ENCODE data around the gene UGT2B15.
"Not testable (repeated sequence)": the region's sequence is repeated elsewhere in the genome, so short reads cannot be mapped to it uniquely, and the experiment has no call there.

UGT2B15 gene

DNA sequence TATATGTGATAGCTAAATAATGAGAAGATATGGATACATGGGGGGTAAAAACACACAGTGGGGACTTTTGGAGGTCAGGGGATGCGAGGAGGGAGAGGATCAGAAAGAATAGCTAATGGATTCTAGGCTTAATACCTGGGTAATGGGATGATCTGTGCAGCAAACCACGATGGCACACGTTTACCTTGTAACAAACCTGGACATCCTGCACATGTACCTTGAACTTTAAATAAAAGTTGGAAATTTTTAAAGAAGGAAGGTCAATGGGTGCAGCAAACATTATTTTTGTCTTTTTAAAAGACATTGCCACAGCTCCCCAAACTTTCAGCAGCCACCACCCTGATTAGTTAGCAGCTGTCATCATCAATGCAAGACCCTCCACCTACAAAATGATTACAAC is 29.7 kb upstream of the UGT2B15 start:
- in situ Hi-C loops (cut with HindIII; ENCODE audit: low sequenced_read_pairs) = no loop called here
- TF ChIP-seq, protein P1, sequence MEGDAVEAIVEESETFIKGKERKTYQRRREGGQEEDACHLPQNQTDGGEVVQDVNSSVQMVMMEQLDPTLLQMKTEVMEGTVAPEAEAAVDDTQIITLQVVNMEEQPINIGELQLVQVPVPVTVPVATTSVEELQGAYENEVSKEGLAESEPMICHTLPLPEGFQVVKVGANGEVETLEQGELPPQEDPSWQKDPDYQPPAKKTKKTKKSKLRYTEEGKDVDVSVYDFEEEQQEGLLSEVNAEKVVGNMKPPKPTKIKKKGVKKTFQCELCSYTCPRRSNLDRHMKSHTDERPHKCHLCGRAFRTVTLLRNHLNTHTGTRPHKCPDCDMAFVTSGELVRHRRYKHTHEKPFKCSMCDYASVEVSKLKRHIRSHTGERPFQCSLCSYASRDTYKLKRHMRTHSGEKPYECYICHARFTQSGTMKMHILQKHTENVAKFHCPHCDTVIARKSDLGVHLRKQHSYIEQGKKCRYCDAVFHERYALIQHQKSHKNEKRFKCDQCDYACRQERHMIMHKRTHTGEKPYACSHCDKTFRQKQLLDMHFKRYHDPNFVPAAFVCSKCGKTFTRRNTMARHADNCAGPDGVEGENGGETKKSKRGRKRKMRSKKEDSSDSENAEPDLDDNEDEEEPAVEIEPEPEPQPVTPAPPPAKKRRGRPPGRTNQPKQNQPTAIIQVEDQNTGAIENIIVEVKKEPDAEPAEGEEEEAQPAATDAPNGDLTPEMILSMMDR (IDR thresholded peaks at IDR 0.05; ENCODE audit: low read depth, low read length) = no peak

DNA sequence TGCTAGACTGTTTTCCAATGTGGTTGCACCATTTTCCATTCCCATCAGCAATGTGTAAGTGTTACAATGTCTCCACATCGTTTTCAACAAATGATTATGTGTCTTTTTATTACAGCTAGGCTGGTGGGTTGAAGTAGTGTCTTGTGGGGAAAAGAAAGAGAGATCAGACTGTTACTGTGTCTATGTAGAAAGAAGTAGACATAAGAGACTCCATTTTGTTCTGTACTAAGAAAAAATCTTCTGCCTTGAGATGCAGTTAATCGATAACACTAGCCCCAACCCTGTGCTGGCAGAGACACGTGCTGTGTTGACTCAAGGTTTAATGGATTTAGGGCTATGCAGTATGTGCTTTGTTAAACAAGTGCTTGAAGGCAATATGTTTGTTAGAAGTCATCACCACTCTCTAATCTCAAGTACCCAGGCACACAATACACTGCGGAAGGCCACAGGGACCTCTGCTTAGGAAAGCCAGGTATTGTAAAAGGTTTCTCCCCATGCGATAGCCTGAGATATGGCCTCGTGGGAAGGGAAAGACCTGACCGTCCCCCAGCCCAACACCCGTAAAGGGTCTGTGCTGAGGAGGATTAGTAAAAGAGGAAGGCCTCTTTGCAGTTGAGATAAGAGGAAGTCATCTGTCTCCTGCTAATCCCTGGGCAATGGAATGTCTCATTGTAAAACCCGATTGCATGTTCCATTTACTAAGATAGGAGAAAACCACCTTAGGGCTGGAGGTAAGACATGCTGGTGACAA is 23.0 kb upstream of the UGT2B15 start:
- in situ Hi-C loops (cut with HindIII; ENCODE audit: low sequenced_read_pairs) = no loop called here
- no peak overlapping the region for H3K4me3 ChIP-seq (ENCODE audit: low read depth, low read length)
- no peak for DNase-seq (ENCODE audit: low read depth, low spot score)
- TF ChIP-seq, protein P1 (IDR thresholded peaks at IDR 0.05; ENCODE audit: low read depth, low read length) = no peak

More for the DNA sequence above, 29.7 kb upstream of the UGT2B15 start:
- H3K4me3 ChIP-seq (ENCODE audit: low read depth, low read length) = no peak overlapping the region
- no peak for DNase-seq (ENCODE audit: low read depth, low spot score)

DNA sequence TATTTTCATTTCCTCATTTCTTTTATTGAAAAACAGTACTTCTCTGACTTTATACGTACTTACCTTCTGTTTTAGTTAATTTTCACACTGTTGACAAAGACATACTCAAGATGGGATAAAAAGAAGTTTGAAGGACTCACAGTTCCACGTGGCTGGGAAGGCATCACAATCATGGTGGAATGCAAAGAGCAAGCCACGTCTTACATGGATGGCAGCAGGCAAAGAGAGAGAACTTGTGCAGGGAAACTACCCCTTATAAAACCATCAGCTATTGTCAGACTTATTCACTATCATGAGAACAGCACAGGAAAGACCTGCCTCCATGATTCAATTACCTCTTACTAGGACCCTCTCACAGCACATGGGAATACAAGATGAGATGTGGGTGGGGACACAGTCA is 20.7 kb upstream of the UGT2B15 start:
- TF ChIP-seq, protein P1 (IDR thresholded peaks at IDR 0.05; ENCODE audit: low read depth, low read length) = no peak
- no peak for DNase-seq (ENCODE audit: low read depth, low spot score)
- in situ Hi-C loops (cut with HindIII; ENCODE audit: low sequenced_read_pairs) = no loop called here
- no peak overlapping the region for H3K4me3 ChIP-seq (ENCODE audit: low read depth, low read length)

DNA sequence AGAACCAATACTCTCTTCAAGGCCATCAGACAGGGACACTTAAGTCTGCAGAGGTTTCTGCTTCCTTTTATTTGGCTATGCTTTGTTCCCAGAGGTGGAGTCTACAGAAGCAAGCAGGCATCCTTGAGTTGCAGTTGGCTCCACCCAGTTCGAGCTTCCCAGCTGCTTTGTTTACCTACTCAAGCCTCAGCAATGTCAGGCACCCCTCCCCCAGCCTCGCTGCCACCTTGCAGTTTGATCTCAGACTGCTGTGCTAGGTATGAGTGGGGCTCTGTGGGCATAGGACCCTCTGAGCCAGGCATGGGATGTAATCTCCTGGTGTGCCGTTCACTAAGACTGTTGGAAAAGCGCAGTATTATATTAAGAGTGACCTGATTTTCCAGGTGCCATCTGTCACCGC is 12.6 kb upstream of the UGT2B15 start:
- no peak for DNase-seq (ENCODE audit: low read depth, low spot score)
- TF ChIP-seq, protein P1 (IDR thresholded peaks at IDR 0.05; ENCODE audit: low read depth, low read length) = no peak
- in situ Hi-C loops (cut with HindIII; ENCODE audit: low sequenced_read_pairs) = no loop called here
- no peak overlapping the region for H3K4me3 ChIP-seq (ENCODE audit: low read depth, low read length)

DNA sequence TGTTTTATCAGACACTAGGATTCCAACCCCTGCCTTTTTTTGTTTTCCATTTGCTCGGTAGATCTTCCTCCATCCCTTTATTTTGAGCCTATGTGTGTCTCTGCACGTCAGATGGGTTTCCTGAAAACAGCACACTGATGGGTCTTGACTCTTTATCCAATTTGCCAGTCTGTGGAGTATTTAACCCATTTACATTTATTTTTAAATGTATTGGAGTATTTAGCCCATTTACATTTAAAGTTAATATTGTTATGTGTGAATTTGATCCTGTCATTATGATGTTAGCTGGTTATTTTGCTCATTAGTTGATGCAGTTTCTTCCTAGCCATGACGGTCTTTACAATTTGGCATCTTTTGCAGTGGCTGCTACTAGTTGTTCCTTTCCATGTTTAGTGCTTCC is 10.8 kb upstream of the UGT2B15 start:
- in situ Hi-C loops (cut with HindIII; ENCODE audit: low sequenced_read_pairs); DNase-seq (ENCODE audit: low read depth, low spot score); H3K4me3 ChIP-seq (ENCODE audit: low read depth, low read length): not testable (repeated sequence)

DNA sequence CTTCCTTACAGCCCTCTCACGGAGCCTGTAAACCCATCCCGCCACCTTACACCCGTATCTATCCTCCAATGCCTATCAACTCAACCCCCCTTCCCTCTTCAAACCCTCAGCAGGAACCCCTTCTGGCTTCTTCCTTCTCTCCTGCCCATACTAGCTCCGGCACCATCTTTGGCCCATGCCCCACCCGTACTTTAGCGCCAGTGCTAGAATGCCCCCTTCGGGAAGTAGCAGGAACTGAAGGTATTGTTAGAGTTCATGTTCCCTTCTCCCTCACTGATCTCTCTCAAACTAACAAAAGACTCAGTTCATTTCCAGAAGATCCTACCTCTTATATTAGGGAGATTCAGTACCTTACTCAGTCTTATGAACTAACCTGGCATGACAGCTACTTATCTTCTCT is 2.7 kb upstream of the UGT2B15 start:
- H3K4me3 ChIP-seq (ENCODE audit: low read depth, low read length) = no peak overlapping the region
- in situ Hi-C loops (cut with HindIII; ENCODE audit: low sequenced_read_pairs) = no loop called here
- no peak for DNase-seq (ENCODE audit: low read depth, low spot score)
- TF ChIP-seq, protein P1 (IDR thresholded peaks at IDR 0.05; ENCODE audit: low read depth, low read length) = no peak

DNA sequence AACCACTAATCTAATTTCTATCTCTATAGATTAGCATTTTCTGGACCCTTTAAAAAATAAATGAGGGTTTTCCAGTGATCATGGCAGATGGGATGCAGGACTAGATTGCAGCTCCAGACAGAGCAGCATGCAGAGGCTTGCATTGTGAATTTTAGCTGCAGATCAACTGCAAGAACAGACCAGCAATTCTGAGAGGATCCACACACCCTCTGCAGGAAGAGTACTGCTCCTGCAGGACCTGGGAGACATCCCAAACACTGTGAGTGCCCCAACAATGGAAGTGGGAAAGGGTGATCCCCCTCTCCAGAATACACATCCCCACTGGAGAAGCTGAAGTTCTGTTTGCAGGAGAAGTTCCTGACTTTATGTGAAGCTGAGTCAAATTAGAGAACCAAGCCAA is 765 bp upstream of the UGT2B15 start:
- DNase-seq (ENCODE audit: low read depth, low spot score); H3K4me3 ChIP-seq (ENCODE audit: low read depth, low read length); in situ Hi-C loops (cut with HindIII; ENCODE audit: low sequenced_read_pairs): not testable (repeated sequence)

DNA sequence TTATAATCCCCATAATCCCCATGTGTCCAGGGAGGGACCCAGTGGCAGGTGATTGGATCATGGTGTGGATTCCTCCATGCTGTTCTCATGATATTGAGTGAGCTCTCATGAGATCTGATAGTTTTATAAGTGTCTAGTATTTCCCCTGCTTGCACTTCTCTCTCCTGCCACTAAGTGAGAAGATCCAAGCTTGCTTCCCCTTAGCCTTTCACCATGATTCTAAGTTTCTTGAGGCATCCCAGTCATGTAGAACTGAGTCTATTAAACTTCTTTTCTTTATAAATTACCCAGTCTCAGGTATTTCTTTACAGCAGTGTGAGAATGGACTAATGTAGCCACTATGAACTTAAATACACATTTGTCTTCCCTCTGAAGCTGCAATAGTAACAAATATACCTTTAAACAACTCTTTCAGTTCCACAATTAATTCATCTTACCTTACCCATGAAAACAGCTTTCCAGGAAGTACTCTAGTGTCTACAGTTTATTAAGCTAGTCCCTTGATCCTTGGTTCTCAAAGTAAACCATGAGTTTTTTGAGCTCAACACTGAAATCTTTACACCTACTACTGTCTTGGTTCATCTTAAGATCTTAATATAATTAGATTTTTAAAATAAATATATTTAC is 1.8 kb downstream of the UGT2B15 start:
- in situ Hi-C loops (cut with HindIII; ENCODE audit: low sequenced_read_pairs); H3K4me3 ChIP-seq (ENCODE audit: low read depth, low read length); DNase-seq (ENCODE audit: low read depth, low spot score): not testable (repeated sequence)

DNA sequence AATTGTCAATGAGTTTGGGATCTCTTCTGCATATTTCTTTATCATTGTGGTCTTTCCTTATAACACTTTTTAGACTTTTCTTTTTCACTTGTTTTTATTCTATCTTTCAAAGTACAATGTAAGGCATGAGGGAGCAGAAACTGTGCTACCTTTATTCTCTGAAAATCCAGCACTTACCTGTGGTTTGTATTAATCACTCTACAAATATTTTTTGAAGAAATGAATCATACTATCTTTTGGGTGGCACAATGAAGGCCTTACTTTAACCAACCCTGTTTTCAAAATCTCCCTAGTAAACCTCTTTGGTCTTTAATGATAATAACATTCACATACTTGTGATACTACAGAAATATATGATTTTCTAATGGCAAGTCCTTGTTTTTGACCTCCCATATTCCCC is 2.9 kb downstream of the UGT2B15 start:
- H3K4me3 ChIP-seq (ENCODE audit: low read depth, low read length); DNase-seq (ENCODE audit: low read depth, low spot score); in situ Hi-C loops (cut with HindIII; ENCODE audit: low sequenced_read_pairs): not testable (repeated sequence)

DNA sequence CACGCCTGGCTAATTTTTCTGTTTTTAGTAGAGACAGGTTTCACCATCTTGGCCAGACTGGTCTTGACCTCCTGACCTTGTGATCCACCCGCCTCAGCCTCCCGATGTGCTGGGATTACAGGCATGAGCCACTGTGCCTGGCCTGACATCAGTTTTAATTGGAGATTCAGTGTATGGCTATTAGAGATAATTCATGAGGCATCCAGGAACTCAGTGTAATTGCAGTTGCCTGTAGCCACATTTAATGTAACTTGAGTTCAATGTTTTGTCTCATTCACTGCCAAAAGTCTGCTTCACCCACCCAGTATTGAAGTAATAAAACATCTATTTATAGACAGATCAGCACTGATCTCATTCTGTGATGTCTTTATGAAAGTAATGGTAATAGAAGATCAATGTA is 5.7 kb downstream of the UGT2B15 start:
- DNase-seq (ENCODE audit: low read depth, low spot score); in situ Hi-C loops (cut with HindIII; ENCODE audit: low sequenced_read_pairs); H3K4me3 ChIP-seq (ENCODE audit: low read depth, low read length): not testable (repeated sequence)

DNA sequence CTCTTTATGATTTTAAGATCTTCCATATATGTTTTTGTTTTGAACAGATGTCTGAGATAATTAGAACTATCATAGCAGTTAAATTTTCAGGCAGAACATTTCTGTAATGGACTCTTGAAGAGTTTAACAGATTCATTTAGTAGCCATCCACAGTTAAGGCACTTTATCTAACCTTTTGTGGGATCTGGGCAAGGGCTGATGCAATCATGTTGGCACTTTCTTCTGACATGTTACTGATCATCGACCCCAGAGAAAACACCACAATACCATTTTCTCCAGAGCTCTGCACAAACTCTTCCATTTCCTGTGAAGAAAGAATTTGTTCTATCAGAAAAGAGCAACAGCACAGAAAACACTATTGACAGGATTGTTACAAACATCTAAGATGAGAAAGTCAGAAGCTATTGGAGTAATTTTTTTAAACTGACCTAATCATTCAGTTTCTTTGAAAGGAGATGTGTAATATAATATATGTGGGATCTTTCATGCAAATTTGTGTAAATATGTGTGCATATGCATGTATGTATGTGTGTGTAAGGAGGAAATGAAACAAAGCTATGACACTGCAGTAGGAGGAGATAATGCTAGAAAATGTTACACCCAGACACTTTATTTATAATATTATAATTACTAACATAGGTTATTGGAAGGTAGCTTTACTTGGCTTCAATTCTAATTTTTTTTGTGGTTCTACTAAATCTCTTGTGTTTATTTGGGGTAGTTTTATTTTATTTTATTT is 7.4 kb downstream of the UGT2B15 start:
- H3K4me3 ChIP-seq (ENCODE audit: low read depth, low read length); DNase-seq (ENCODE audit: low read depth, low spot score); in situ Hi-C loops (cut with HindIII; ENCODE audit: low sequenced_read_pairs): not testable (repeated sequence)
